WTC11 (cell line): Measurements from ENCODE around the gene KRTAP25-1. TPM values are rescaled to one million over a fixed set of nuclear protein-coding genes. Genes with fewer than 3 reads are reported as not detected.

Source experiments
- ATAC-seq: fragments of 200-7000 bp; cut with Tn5 transposase; 2 replicates; pipeline ENCODE4 v1.10.0; 2021; ENCODE audit warnings: mild to moderate bottlenecking, moderate library complexity
- CTCF ChIA-PET: fragments of 300-600 bp; sonication (Branson Sonifier 250); formaldehyde crosslinking; loops from one replicate; lab custom pipeline; 2021; ENCODE audit warnings: antibody characterized with exemption; lab: Charles Lee
- POLR2A ChIA-PET: fragments of 350-600 bp; sonication (Branson Sonifier 250); formaldehyde crosslinking; loops from one replicate; lab custom pipeline; 2021; ENCODE audit warnings: antibody characterized with exemption; lab: Charles Lee
- DNase-seq: peaks from one replicate; pipeline ENCODE4 v3.0.0; 2021; ENCODE audit warnings: low spot score
- H3K27ac Mint-ChIP-seq: 2 replicates; pipeline ENCODE4 v1.8.0; 2021; ENCODE audit warnings: mixed read lengths
- H3K27me3 Mint-ChIP-seq: 2 replicates; pipeline ENCODE4 v1.8.0; 2021; ENCODE audit warnings: low read depth, mild to moderate bottlenecking, moderate library complexity, mixed read lengths
- H3K36me3 Mint-ChIP-seq: 2 replicates; pipeline ENCODE4 v1.8.0; 2021; ENCODE audit warnings: mixed read lengths
- H3K4me1 Mint-ChIP-seq: 2 replicates; pipeline ENCODE4 v1.8.0; 2022; ENCODE audit warnings: mixed read lengths
- H3K4me3 Mint-ChIP-seq: 2 replicates; pipeline ENCODE4 v1.8.0; 2021; ENCODE audit warnings: mild to moderate bottlenecking, moderate library complexity, mixed read lengths
- H3K9me3 Mint-ChIP-seq: 2 replicates; pipeline ENCODE4 v1.8.0; 2021; ENCODE audit warnings: mixed read lengths
- CBFB ChIP-seq: sonication (generic); formaldehyde crosslinking; IDR thresholded peaks from 2 replicates; pipeline ENCODE4 v1.8.1; 2022; ENCODE audit warnings: mild to moderate bottlenecking, low read depth, missing genetic modification reagents
- CREB1 ChIP-seq: sonication (generic); formaldehyde crosslinking; IDR thresholded peaks from 2 replicates; pipeline ENCODE4 v1.8.0; 2023; ENCODE audit warnings: mild to moderate bottlenecking, missing genetic modification reagents
- EMX1 ChIP-seq: fragments of 250-450 bp; sonication (Bioruptor Pico); IDR thresholded peaks from 2 replicates; pipeline ENCODE4 v1.8.0; 2021; ENCODE audit warnings: mild to moderate bottlenecking
- ETV6 ChIP-seq: sonication (generic); formaldehyde crosslinking; IDR thresholded peaks from 2 replicates; pipeline ENCODE4 v1.8.1; 2022; ENCODE audit warnings: mild to moderate bottlenecking, missing genetic modification reagents
- FOXJ3 ChIP-seq: sonication (generic); formaldehyde crosslinking; IDR thresholded peaks from 2 replicates; pipeline ENCODE4 v1.9.0; 2021; ENCODE audit warnings: missing genetic modification reagents, mild to moderate bottlenecking, borderline replicate concordance
- IRF2 ChIP-seq: sonication (generic); formaldehyde crosslinking; IDR thresholded peaks from 2 replicates; pipeline ENCODE4 v1.8.0; 2022; ENCODE audit warnings: low read depth, missing genetic modification reagents, borderline replicate concordance
- KAT7 ChIP-seq: sonication (generic); formaldehyde crosslinking; IDR thresholded peaks from 2 replicates; pipeline ENCODE4 v1.8.1; 2023; ENCODE audit warnings: missing genetic modification reagents, mild to moderate bottlenecking, borderline replicate concordance
- NFE2L1 ChIP-seq: sonication (generic); formaldehyde crosslinking; IDR thresholded peaks from 2 replicates; pipeline ENCODE4 v1.8.1; 2023; ENCODE audit warnings: missing genetic modification reagents
- NFYB ChIP-seq: sonication (generic); formaldehyde crosslinking; conservative IDR thresholded peaks from 2 replicates; pipeline ENCODE4 v1.8.0; 2022; ENCODE audit warnings: low read depth, missing genetic modification reagents
- OVOL2 ChIP-seq: fragments of 250-450 bp; sonication (Bioruptor Pico); IDR thresholded peaks from 2 replicates; pipeline ENCODE4 v1.9.0; 2021; ENCODE audit warnings: mild to moderate bottlenecking, borderline replicate concordance
- SMAD3 ChIP-seq: sonication (generic); formaldehyde crosslinking; IDR thresholded peaks from 2 replicates; pipeline ENCODE4 v1.8.0; 2022; ENCODE audit warnings: missing genetic modification reagents, mild to moderate bottlenecking, borderline replicate concordance
- TCF7 ChIP-seq: sonication (generic); formaldehyde crosslinking; IDR thresholded peaks from 2 replicates; pipeline ENCODE4 v1.8.0; 2022; ENCODE audit warnings: mild to moderate bottlenecking, low read depth, missing genetic modification reagents, moderate library complexity
- ZBTB43 ChIP-seq: sonication (generic); formaldehyde crosslinking; IDR thresholded peaks from 2 replicates; pipeline ENCODE4 v1.8.1; 2023; ENCODE audit warnings: mild to moderate bottlenecking, missing genetic modification reagents
- ZNF138 ChIP-seq: sonication (generic); formaldehyde crosslinking; conservative IDR thresholded peaks from 2 replicates; pipeline ENCODE4 v1.8.1; 2022; ENCODE audit warnings: mild to moderate bottlenecking, moderate library complexity, missing genetic modification reagents
- ZNF232 ChIP-seq: sonication (generic); formaldehyde crosslinking; IDR thresholded peaks from 2 replicates; pipeline ENCODE4 v1.8.0; 2022; ENCODE audit warnings: mild to moderate bottlenecking, missing genetic modification reagents
- ZNF532 ChIP-seq: fragments of 250-450 bp; sonication (Bioruptor Pico); IDR thresholded peaks from 2 replicates; pipeline ENCODE4 v1.9.0; 2021; ENCODE audit warnings: mild to moderate bottlenecking, borderline replicate concordance
- total RNA-seq: library from RNA; stranded (reverse); gene quantifications from 3 replicates; pipeline ENCODE4 v1.2.3, GENCODE V29; 2021
- TF ChIP-seq, protein P1 (sequence below): sonication (generic); formaldehyde crosslinking; IDR thresholded peaks from 2 replicates; pipeline ENCODE4 v1.8.0; 2022; ENCODE audit warnings: mild to moderate bottlenecking, missing genetic modification reagents
- TF ChIP-seq, protein P2 (sequence below): sonication (generic); formaldehyde crosslinking; IDR thresholded peaks from 2 replicates; pipeline ENCODE4 v1.8.1; 2023; ENCODE audit warnings: mild to moderate bottlenecking, missing genetic modification reagents, moderate library complexity
- TF ChIP-seq, protein P3 (sequence below): sonication (generic); formaldehyde crosslinking; conservative IDR thresholded peaks from 2 replicates; pipeline ENCODE4 v1.8.1; 2023; ENCODE audit warnings: mild to moderate bottlenecking, low read depth, missing genetic modification reagents, moderate library complexity
- TF ChIP-seq, protein P4 (sequence below): fragments of 250-450 bp; sonication (Bioruptor Pico); IDR thresholded peaks from 2 replicates; pipeline ENCODE4 v2.1.2; 2022; ENCODE audit warnings: mild to moderate bottlenecking, moderate library complexity

KRTAP25-1 gene
- total RNA-seq, 1 experiment from 2014 or later: not detected

GRCh38 chr21:30336596-30336995, 47.3 kb upstream of the KRTAP25-1 start (continued):
- TF ChIP-seq, protein P1, sequence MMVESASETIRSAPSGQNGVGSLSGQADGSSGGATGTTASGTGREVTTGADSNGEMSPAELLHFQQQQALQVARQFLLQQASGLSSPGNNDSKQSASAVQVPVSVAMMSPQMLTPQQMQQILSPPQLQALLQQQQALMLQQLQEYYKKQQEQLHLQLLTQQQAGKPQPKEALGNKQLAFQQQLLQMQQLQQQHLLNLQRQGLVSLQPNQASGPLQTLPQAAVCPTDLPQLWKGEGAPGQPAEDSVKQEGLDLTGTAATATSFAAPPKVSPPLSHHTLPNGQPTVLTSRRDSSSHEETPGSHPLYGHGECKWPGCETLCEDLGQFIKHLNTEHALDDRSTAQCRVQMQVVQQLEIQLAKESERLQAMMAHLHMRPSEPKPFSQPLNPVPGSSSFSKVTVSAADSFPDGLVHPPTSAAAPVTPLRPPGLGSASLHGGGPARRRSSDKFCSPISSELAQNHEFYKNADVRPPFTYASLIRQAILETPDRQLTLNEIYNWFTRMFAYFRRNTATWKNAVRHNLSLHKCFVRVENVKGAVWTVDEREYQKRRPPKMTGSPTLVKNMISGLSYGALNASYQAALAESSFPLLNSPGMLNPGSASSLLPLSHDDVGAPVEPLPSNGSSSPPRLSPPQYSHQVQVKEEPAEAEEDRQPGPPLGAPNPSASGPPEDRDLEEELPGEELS (CRISPR knock-in tag): no peak
- TF ChIP-seq ZNF232 (CRISPR knock-in tag): no peak
- no peak for TF ChIP-seq CREB1 (CRISPR knock-in tag)
- TF ChIP-seq, protein P2, sequence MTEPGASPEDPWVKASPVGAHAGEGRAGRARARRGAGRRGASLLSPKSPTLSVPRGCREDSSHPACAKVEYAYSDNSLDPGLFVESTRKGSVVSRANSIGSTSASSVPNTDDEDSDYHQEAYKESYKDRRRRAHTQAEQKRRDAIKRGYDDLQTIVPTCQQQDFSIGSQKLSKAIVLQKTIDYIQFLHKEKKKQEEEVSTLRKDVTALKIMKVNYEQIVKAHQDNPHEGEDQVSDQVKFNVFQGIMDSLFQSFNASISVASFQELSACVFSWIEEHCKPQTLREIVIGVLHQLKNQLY: no peak
- TF ChIP-seq CBFB (CRISPR knock-in tag): no peak
- no peak for TF ChIP-seq ETV6
- TF ChIP-seq ZBTB43 (CRISPR knock-in tag): no peak

DNA sequence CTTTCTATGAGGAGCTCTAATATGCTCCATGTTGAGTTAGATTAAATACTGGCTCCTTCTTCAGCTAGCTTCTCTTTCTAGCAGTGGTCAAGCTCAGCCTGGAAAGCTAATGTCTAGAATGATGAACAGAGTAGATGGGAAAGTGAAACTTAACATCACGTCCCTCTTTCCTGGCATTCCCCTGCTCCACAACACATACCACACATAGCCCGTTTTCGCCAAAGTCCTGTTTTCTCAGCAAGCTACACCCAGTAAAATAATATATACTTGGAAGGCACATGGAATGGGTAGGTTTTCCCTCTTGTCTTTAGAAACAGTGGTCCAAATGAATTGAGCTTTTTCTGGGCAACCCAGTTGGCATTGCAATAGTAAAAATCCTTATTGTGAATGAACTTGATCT, 44.4 kb upstream of the KRTAP25-1 start:
- H3K4me3 Mint-ChIP-seq: no peak overlapping the region
- no peaks in the 10 kb centered on the region for H3K27me3 Mint-ChIP-seq
- no peak for TF ChIP-seq ZNF138 (CRISPR knock-in tag)
- TF ChIP-seq, all 79 proteins: peak for 0
- Mint-ChIP-seq H3K27ac (no peak overlapping the region), H3K4me1 (no peaks in the 10 kb centered on the region), H3K36me3 (no peaks in the 10 kb centered on the region), H3K9me3 (no peaks in the 10 kb centered on the region)
- ChIA-PET POLR2A (no interaction called here), CTCF (interaction anchor here (0.7 to 1.1 kb wide), 2 partner anchors 22 to 75 kb away, joined by 3 to 6 read pairs; no protein-coding TSS in a partner anchor)
- no peak for DNase-seq
- ATAC-seq: no peak

- Mint-ChIP-seq H3K4me1 (0 out of 2 replicates have a peak, but pooled peaks cover 4% of the 10 kb centered on the region), H3K27me3 (no peaks in the 10 kb centered on the region), H3K9me3 (no peaks in the 10 kb centered on the region), H3K36me3 (no peaks in the 10 kb centered on the region), H3K27ac (no peak overlapping the region), H3K4me3 (no peak overlapping the region)
- DNase-seq: no peak
- ChIA-PET POLR2A (no interaction called here), CTCF (no interaction called here)
- no peak for ATAC-seq
- no peak for TF ChIP-seq NFE2L1 (CRISPR knock-in tag)
- TF ChIP-seq, protein P3, sequence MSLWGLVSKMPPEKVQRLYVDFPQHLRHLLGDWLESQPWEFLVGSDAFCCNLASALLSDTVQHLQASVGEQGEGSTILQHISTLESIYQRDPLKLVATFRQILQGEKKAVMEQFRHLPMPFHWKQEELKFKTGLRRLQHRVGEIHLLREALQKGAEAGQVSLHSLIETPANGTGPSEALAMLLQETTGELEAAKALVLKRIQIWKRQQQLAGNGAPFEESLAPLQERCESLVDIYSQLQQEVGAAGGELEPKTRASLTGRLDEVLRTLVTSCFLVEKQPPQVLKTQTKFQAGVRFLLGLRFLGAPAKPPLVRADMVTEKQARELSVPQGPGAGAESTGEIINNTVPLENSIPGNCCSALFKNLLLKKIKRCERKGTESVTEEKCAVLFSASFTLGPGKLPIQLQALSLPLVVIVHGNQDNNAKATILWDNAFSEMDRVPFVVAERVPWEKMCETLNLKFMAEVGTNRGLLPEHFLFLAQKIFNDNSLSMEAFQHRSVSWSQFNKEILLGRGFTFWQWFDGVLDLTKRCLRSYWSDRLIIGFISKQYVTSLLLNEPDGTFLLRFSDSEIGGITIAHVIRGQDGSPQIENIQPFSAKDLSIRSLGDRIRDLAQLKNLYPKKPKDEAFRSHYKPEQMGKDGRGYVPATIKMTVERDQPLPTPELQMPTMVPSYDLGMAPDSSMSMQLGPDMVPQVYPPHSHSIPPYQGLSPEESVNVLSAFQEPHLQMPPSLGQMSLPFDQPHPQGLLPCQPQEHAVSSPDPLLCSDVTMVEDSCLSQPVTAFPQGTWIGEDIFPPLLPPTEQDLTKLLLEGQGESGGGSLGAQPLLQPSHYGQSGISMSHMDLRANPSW (CRISPR knock-in tag): no peak
- TF ChIP-seq, protein P4, sequence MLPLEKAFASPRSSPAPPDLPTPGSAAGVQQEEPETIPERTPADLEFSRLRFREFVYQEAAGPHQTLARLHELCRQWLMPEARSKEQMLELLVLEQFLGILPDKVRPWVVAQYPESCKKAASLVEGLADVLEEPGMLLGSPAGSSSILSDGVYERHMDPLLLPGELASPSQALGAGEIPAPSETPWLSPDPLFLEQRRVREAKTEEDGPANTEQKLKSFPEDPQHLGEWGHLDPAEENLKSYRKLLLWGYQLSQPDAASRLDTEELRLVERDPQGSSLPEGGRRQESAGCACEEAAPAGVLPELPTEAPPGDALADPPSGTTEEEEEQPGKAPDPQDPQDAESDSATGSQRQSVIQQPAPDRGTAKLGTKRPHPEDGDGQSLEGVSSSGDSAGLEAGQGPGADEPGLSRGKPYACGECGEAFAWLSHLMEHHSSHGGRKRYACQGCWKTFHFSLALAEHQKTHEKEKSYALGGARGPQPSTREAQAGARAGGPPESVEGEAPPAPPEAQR (CRISPR knock-in tag): no peak
- TF ChIP-seq OVOL2 (CRISPR knock-in tag): no peak
- TF ChIP-seq EMX1: no peak
- TF ChIP-seq IRF2 (CRISPR knock-in tag): no peak
- TF ChIP-seq TCF7 (CRISPR knock-in tag): no peak
- no peak for TF ChIP-seq FOXJ3 (CRISPR knock-in tag)
- no peak for TF ChIP-seq SMAD3 (CRISPR knock-in tag)
- no peak for TF ChIP-seq KAT7 (CRISPR knock-in tag)
- TF ChIP-seq ZNF532 (CRISPR knock-in tag): no peak
- no peak for TF ChIP-seq ZNF232 (CRISPR knock-in tag)
- no peak for TF ChIP-seq CBFB (CRISPR knock-in tag)
- TF ChIP-seq NFYB (CRISPR knock-in tag): no peak
Observed at GRCh38 chr21:30332681-30333080, 43.4 kb upstream of the KRTAP25-1 start.
